SK-N-SH (cell line): Measurements from ENCODE around the gene AKT1. TPM values are rescaled to one million over a fixed set of nuclear protein-coding genes. Genes with fewer than 3 reads are reported as not detected.

ENCODE experiments used
- CTCF ChIA-PET: fragments of 300-600, 350-600 bp; formaldehyde crosslinking; extraction: SDS; loops from one replicate; lab custom pipeline; 2021; lab: Yijun Ruan, JAX
- POLR2A ChIA-PET: fragments of 350-600 bp; sonication (Branson Sonifier 250); formaldehyde crosslinking; extraction: SDS; loops from one replicate; lab custom pipeline; 2020; ENCODE audit warnings: antibody characterized with exemption, inconsistent platforms; lab: Yijun Ruan, JAX
- DNase-seq: peaks from one replicate; pipeline ENCODE4 v3.0.0; 2012
- H2AFZ ChIP-seq: fragments of 200-600 bp; sonication (generic); 2 replicates; pipeline ENCODE4 v1.8.1; 2016; ENCODE audit warnings: antibody characterized with exemption, mild to moderate bottlenecking, low read depth
- H3F3A ChIP-seq: fragments of 200-600 bp; sonication (generic); replicated peaks from 2 replicates; pipeline ENCODE3; 2016; ENCODE audit warnings: antibody characterized with exemption, mild to moderate bottlenecking; ENCODE audit not compliant: insufficient read depth
- H3K27ac ChIP-seq, 2 experiments: fragments of 200-500 bp in 1 of 2; fragments of 200-600 bp in 1 of 2; sonication (Bioruptor generic) in 1 of 2; sonication (generic), shearing (Covaris generic) in 1 of 2; 2 replicates each; pipeline versions ENCODE4 v1.5.1 to v1.6.1; 2014 to 2016; ENCODE audit warnings: low read depth in 2 of 2, inconsistent platforms in 1 of 2, low read length in 1 of 2, mild to moderate bottlenecking in 1 of 2, mixed read lengths in 1 of 2
- H3K27me3 ChIP-seq: fragments of 200-600 bp; sonication (generic), shearing (Covaris generic); 2 replicates; pipeline ENCODE4 v1.6.1; 2016; ENCODE audit warnings: mixed run types; ENCODE audit not compliant: insufficient read depth
- H3K36me3 ChIP-seq, 2 experiments: fragments of 200-500 bp in 1 of 2; fragments of 200-600 bp in 1 of 2; sonication (Bioruptor generic) in 1 of 2; sonication (generic) in 1 of 2; replicated peaks in 1 of 2; 2 replicates each; pipeline versions ENCODE3 to v1.5.1; 2014 to 2016; ENCODE audit warnings: low read length in 1 of 2, mild to moderate bottlenecking in 1 of 2; ENCODE audit not compliant: insufficient read depth in 2 of 2, control insufficient read depth in 1 of 2
- H3K4me1 ChIP-seq, 2 experiments: fragments of 200-500 bp in 1 of 2; fragments of 200-600 bp in 1 of 2; sonication (Bioruptor generic) in 1 of 2; sonication (generic), shearing (Covaris generic) in 1 of 2; 2 replicates each; pipeline versions ENCODE4 v1.5.1 to v1.6.1; 2014 to 2016; ENCODE audit warnings: low read depth in 1 of 2, low read length in 1 of 2, mixed run types in 1 of 2; ENCODE audit not compliant: insufficient read depth in 2 of 2, control insufficient read depth in 1 of 2
- H3K4me2 ChIP-seq: fragments of 200-600 bp; sonication (generic), shearing (Covaris generic); 2 replicates; pipeline ENCODE4 v1.6.1; 2017; ENCODE audit warnings: mixed run types
- H3K4me3 ChIP-seq, 2 experiments: fragments of 200-500 bp in 1 of 2; fragments of 200-600 bp in 1 of 2; sonication (Bioruptor generic) in 1 of 2; sonication (generic), shearing (Covaris generic) in 1 of 2; 2 replicates each; pipeline versions ENCODE4 v1.5.1 to v1.8.1; 2014 to 2016; ENCODE audit warnings: low read depth in 2 of 2, inconsistent platforms in 1 of 2, low read length in 1 of 2, mild to moderate bottlenecking in 1 of 2, mixed read lengths in 1 of 2, moderate library complexity in 1 of 2
- H3K79me2 ChIP-seq: fragments of 200-600 bp; sonication (generic); 2 replicates; pipeline ENCODE4 v1.8.1; 2017; ENCODE audit warnings: mild to moderate bottlenecking; ENCODE audit not compliant: insufficient read depth
- H3K9ac ChIP-seq: fragments of 200-600 bp; sonication (generic); 2 replicates; pipeline ENCODE4 v1.6.1; 2017; ENCODE audit warnings: mixed run types
- H3K9me2 ChIP-seq: fragments of 200-600 bp; sonication (generic); 2 replicates; pipeline ENCODE4 v1.6.1; 2017; ENCODE audit warnings: mixed run types
- H3K9me3 ChIP-seq: fragments of 200-600 bp; sonication (generic); 2 replicates; pipeline ENCODE4 v1.6.1; 2017; ENCODE audit warnings: mixed run types, mild to moderate bottlenecking, moderate library complexity
- H4K20me1 ChIP-seq: fragments of 200-600 bp; sonication (generic); 2 replicates; pipeline ENCODE4 v1.6.1; 2017; ENCODE audit warnings: mild to moderate bottlenecking, mixed run types; ENCODE audit not compliant: insufficient read depth
- EZH2phosphoT487 ChIP-seq: fragments of 200-600 bp; sonication (generic); IDR thresholded peaks from 2 replicates; pipeline ENCODE4 v1.6.1; 2017; ENCODE audit warnings: low read depth, mixed run types, mild to moderate bottlenecking, antibody characterized with exemption, moderate library complexity, borderline replicate concordance
- MEF2A ChIP-seq: IDR thresholded peaks from 2 replicates; pipeline ENCODE4 v1.4.0; 2012; ENCODE audit warnings: low read depth, borderline replicate concordance
- MXI1 ChIP-seq: IDR thresholded peaks from 2 replicates; pipeline ENCODE4 v1.6.1; 2012; ENCODE audit warnings: mild to moderate bottlenecking, low read depth, low read length, improper control_type of control experiment
- NRF1 ChIP-seq: IDR thresholded peaks from 2 replicates; pipeline ENCODE4 v1.6.1; 2012; ENCODE audit warnings: low read depth, mild to moderate bottlenecking, low read length
- RFX5 ChIP-seq: IDR thresholded peaks from 2 replicates; pipeline ENCODE4 v1.6.1; 2012; ENCODE audit warnings: mild to moderate bottlenecking, improper control_type of control experiment, low read length
- RXRA ChIP-seq: IDR thresholded peaks from 2 replicates; pipeline ENCODE4 v1.4.0; 2012; ENCODE audit warnings: low read depth, mild to moderate bottlenecking, borderline replicate concordance
- SMC3 ChIP-seq: IDR thresholded peaks from 2 replicates; pipeline ENCODE4 v1.6.1; 2012; ENCODE audit warnings: low read depth, low read length, improper control_type of control experiment
- TAF1 ChIP-seq: IDR thresholded peaks from 2 replicates; pipeline ENCODE4 v1.6.1; 2012; ENCODE audit warnings: low read depth, mild to moderate bottlenecking, low read length, moderate library complexity, borderline replicate concordance
- TEAD4 ChIP-seq: IDR thresholded peaks from 2 replicates; pipeline ENCODE4 v1.4.0; 2012; ENCODE audit warnings: mild to moderate bottlenecking, borderline replicate concordance; ENCODE audit not compliant: insufficient read depth
- YY1 ChIP-seq: IDR thresholded peaks from 2 replicates; pipeline ENCODE4 v1.4.0; 2012; ENCODE audit warnings: low read depth, mild to moderate bottlenecking
- WGBS: methylation state at CpG from one replicate; pipeline ENCODE4 v1.1.6; 2017; ENCODE audit warnings: low lambda C conversion rate; 5-methylcytosine and 5-hydroxymethylcytosine counted together
- polyA plus RNA-seq, 3 experiments: library from polyadenylated mRNA; depleted of rRNA; stranded (reverse); fragments of >200 nt; gene quantifications; 2 replicates each; pipeline ENCODE4 v1.2.3, GENCODE V29; 2012
- TF ChIP-seq, protein P1 (sequence below): IDR thresholded peaks from 2 replicates; pipeline ENCODE4 v1.4.0; 2012; ENCODE audit warnings: low read depth, borderline replicate concordance
- TF ChIP-seq, protein P2 (sequence below): IDR thresholded peaks from 2 replicates; pipeline ENCODE4 v1.6.1; 2012; ENCODE audit warnings: mild to moderate bottlenecking, low read depth, low read length, moderate library complexity
- TF ChIP-seq, protein P3 (sequence below): IDR thresholded peaks from 2 replicates; pipeline ENCODE4 v1.4.0; 2012; ENCODE audit warnings: low read depth
- TF ChIP-seq, protein P4 (sequence below): fragments of 150-350 bp; IDR thresholded peaks from 2 replicates; pipeline ENCODE4 v1.6.1; 2016; ENCODE audit warnings: mild to moderate bottlenecking, low read depth, low read length

Gene AKT1
- polyA plus RNA-seq, 1 of the 3 experiments (the other 2 are of a cell fraction), result 198 TPM

DNA sequence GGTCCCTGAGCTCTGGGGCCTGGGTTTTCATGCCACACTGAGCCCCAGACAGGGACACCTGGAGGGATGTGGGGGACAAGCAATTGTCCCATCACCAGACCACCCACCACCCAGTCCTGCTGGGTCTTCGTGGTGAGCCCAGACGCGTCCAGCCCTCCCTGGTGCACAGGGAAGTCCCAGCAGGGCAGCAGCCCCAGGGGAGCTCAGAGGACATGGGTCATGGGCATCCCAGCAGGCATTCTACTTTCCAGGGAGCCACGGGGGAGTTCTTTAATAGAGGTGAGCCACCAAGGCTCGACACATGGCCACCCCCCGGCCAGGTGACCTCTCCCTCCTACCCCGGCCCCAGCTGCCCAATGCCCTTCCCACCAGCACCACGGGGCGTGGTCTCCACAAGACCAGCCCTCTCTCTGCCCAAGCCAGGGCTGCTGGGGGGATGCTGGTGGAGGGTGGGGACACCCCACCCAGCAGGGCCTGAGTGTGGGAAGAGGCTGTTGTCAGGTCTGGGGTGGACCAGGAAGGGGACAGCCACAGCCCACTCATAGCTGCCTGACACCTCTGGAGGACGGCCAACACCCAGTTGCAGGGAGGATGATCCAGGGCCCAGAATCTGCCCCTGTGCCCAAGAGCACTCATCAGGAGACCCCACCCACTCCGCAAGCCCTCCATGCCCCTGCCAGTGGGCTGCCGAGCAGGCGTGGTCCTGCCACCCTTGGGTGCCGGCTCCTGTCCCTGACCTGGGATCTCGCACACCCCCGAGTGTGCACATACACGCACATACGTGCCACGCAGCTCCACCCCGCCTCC is 14.1 kb downstream of the AKT1 start:
- 95% methylated on average over 11 of the region's 20 CpGs for WGBS
- Histone ChIP-seq H3K9ac (no peak overlapping the region), H2AFZ (no peak overlapping the region), H3K9me3 (no peaks in the 10 kb centered on the region)
- CTCF ChIA-PET, result interaction anchor here (1.2 to 1.6 kb wide), 4 partner anchors 13 to 45 kb away, joined by 3 to 6 read pairs (median 4); no protein-coding TSS in a partner anchor
- DNase-seq, result no peak
- no peak for TF ChIP-seq YY1
- TF ChIP-seq, protein P1, sequence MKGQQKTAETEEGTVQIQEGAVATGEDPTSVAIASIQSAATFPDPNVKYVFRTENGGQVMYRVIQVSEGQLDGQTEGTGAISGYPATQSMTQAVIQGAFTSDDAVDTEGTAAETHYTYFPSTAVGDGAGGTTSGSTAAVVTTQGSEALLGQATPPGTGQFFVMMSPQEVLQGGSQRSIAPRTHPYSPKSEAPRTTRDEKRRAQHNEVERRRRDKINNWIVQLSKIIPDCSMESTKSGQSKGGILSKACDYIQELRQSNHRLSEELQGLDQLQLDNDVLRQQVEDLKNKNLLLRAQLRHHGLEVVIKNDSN, result no peak
- TF ChIP-seq, all 33 proteins: peak for 0
- POLR2A ChIA-PET, result no interaction called here
- Histone ChIP-seq H4K20me1 (peaks cover 51% of the 10 kb centered on the region), H3F3A (no peaks in the 10 kb centered on the region), H3K4me1 (no peaks in the 10 kb centered on the region), H3K4me3 (no peak overlapping the region), H3K4me2 (no peak overlapping the region), H3K9me2 (no peaks in the 10 kb centered on the region), H3K36me3 (peaks cover 0 to 34% of the 10 kb centered on the region in 2 experiments), H3K79me2 (peaks cover 19% of the 10 kb centered on the region), H3K27me3 (no peaks in the 10 kb centered on the region), H3K27ac (no peak overlapping the region)

DNA sequence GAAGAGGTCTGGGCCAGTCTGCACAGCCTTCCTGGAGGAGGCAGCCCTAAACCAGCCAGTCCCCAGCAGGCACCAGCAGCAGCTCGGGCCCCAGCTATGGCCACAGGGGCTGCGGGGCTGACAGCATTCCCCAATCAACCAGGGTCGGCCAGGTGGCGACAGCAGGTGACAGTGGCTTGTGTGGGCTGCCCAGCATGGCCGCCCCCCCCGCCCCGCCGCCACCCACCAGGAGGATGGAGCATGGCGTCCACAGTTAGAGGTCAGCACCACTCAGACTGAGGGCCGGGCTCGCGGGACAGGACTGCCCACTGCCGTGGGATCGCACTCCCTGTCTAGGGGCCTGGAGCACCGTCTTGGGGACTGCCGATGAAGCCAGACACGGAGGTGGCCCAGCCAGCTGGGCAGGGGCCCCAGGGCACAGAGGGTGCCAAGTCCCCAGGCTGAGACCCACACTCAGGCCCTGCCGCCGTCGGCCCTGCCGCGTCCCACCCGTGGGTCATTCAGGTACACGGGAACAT is 15.0 kb downstream of the AKT1 start:
- TF ChIP-seq, protein P2, sequence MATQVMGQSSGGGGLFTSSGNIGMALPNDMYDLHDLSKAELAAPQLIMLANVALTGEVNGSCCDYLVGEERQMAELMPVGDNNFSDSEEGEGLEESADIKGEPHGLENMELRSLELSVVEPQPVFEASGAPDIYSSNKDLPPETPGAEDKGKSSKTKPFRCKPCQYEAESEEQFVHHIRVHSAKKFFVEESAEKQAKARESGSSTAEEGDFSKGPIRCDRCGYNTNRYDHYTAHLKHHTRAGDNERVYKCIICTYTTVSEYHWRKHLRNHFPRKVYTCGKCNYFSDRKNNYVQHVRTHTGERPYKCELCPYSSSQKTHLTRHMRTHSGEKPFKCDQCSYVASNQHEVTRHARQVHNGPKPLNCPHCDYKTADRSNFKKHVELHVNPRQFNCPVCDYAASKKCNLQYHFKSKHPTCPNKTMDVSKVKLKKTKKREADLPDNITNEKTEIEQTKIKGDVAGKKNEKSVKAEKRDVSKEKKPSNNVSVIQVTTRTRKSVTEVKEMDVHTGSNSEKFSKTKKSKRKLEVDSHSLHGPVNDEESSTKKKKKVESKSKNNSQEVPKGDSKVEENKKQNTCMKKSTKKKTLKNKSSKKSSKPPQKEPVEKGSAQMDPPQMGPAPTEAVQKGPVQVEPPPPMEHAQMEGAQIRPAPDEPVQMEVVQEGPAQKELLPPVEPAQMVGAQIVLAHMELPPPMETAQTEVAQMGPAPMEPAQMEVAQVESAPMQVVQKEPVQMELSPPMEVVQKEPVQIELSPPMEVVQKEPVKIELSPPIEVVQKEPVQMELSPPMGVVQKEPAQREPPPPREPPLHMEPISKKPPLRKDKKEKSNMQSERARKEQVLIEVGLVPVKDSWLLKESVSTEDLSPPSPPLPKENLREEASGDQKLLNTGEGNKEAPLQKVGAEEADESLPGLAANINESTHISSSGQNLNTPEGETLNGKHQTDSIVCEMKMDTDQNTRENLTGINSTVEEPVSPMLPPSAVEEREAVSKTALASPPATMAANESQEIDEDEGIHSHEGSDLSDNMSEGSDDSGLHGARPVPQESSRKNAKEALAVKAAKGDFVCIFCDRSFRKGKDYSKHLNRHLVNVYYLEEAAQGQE, result no peak
- TF ChIP-seq RFX5 (no peak), EZH2phosphoT487 (no peak), YY1 (no peak), RXRA (no peak), SMC3 (no peak), TAF1 (no peak), MXI1 (no peak), TEAD4 (no peak), MEF2A (no peak), NRF1 (no peak)
- TF ChIP-seq, protein P1, result no peak
- TF ChIP-seq, protein P3, sequence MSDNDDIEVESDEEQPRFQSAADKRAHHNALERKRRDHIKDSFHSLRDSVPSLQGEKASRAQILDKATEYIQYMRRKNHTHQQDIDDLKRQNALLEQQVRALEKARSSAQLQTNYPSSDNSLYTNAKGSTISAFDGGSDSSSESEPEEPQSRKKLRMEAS, result no peak
- TF ChIP-seq, protein P4, sequence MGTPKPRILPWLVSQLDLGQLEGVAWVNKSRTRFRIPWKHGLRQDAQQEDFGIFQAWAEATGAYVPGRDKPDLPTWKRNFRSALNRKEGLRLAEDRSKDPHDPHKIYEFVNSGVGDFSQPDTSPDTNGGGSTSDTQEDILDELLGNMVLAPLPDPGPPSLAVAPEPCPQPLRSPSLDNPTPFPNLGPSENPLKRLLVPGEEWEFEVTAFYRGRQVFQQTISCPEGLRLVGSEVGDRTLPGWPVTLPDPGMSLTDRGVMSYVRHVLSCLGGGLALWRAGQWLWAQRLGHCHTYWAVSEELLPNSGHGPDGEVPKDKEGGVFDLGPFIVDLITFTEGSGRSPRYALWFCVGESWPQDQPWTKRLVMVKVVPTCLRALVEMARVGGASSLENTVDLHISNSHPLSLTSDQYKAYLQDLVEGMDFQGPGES, result no peak
- ChIA-PET POLR2A (no interaction called here), CTCF (interaction anchor here (1.6 to 2.2 kb wide), 3 partner anchors 10 to 45 kb away, joined by 5 to 19 read pairs (median 6); no protein-coding TSS in a partner anchor)
- Histone ChIP-seq H4K20me1 (peaks cover 54% of the 10 kb centered on the region), H3K4me3 (no peak overlapping the region), H3K36me3 (peaks cover 4 to 41% of the 10 kb centered on the region in 2 experiments), H3K27ac (no peak overlapping the region), H3K27me3 (no peaks in the 10 kb centered on the region), H3K9ac (no peak overlapping the region), H3F3A (no peaks in the 10 kb centered on the region), H3K4me1 (no peaks in the 10 kb centered on the region), H3K79me2 (peaks cover 18% of the 10 kb centered on the region), H3K9me2 (no peaks in the 10 kb centered on the region), H2AFZ (no peak overlapping the region), H3K9me3 (no peaks in the 10 kb centered on the region), H3K4me2 (no peak overlapping the region)
- 100% methylated on average over 5 of the region's 24 CpGs for WGBS
- DNase-seq, result no peak
